ENCODE data around the gene STARD10.

Gene STARD10

DNA sequence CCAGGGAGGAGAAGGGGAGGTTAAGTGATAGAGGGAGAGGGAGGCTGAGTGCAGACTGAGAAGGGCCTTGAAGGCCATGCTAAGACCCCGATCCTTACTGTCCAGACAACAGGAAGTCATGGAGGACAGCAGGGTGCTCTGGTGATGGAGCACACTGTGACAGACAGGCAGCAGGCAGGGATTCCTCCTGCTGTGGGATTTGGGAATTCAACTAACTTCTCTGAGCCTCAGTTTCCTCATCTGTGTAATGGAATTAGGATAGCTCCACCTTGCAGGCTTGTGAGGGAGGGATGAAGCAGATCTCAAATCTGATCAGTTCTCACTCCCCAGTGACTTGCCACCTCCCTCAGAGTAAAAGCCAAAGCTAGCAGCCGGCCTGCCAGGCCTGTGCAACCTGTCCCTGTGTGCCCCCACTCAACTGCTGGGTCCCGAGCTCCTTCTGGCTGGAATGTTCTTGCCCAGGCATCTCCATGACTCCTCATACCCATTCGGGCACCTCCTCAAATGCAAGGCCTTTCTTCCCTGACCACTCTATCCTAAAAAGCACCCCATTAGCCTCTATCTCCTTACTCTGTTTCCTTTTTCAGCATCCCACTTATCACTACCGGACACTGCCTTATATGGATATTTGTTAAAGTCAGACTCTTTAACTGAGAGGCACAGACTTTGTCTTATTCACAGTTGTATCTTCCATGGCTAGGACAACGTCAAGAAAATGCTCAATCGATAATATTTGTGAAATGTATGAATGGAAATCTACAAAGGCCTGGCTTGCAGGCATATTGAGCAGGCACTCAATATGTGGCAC is 51.1 kb downstream of the STARD10 start:
- DNase-seq = no peak

DNA sequence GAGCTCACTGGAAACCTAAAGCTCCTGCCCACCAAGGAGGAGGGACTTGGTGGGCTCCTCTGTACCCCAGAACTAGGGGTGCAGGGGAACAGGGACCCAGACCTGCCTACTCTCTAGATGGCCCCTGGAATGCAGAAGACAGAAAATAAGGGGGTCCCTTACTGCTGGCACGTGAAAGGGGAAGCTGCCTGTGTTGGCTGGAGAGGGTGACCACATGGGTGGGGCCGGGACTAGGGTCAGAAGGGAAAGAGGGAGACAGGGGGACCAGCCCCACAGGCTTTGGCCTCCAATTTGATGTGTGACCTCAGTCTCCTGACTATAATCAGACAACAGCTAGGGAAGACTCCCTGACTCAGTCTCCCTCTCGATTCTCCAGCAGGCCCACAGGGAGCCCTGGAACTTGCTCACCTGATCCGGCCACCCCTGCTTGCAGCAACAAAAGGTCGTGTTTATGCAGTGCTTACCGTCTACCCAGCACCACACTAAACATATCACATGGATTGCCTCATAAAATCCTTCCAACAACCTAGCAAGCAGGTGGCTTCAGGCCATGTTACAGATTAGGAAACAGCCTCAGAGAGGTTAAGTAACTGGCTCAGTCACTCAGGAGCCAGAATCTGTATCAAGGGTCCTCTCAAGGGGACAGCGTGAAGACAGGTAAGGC is 51.9 kb downstream of the STARD10 start:
- DNase-seq = no peak

DNA sequence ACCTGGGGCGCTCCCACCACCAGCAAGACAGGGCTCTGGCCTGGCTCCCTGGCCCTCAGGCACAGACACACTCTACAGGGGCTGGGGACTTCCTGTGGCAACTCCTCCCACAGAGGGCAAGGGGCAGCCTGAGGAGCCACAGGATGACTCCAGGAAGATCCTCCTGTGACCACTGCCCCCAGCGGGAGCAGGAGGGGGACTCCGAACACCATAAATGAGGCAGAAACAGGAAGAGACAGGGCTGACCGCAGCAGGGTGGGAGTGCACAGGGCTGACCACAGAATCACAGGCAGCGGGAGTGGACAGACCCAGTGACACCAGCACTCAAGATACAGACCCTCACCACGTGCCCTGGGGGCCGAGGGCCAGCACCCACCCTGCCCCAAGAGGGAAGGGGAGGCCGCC is 52.4 kb downstream of the STARD10 start:
- DNase-seq = no peak

DNA sequence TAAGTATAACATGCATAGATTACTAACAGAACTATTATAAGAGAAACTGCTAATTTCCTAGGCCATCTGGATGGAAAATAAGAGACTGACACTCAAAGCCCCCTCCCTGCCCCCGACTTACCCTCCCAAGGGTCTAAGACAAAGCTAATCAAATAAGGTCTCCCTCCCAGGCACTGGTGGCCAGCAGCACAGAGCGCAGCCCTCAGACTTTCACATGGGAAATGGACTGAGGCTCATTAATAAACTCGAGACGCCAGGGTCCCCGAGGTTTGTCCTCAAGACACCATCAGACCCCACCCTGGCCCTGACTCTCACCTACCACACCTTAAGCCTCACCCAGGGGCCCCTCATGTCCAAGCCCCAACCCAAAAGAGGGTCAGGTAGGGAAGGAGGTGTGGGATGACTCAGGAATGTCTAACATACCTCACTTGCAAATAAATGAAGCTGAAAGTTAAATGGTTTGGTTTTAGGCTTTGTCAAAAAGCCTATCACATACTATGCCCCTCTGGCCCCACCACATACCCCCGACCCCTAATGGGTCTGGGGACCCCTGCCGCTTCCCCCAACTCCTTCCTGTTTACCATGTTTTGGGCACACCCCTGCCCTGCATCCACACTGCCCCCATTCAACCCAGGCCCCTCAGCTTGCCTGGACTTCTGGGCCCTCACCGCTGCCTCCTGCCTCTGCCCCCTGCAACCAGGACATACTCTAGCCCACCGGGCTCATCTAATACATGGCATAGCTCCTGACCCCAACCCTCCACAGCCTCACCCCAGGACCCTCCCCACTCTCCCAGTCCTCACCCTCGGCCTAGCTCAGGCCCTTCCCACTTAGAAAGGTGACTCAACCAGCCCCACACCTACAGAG is 53.1 kb downstream of the STARD10 start:
- DNase-seq = no peak

DNA sequence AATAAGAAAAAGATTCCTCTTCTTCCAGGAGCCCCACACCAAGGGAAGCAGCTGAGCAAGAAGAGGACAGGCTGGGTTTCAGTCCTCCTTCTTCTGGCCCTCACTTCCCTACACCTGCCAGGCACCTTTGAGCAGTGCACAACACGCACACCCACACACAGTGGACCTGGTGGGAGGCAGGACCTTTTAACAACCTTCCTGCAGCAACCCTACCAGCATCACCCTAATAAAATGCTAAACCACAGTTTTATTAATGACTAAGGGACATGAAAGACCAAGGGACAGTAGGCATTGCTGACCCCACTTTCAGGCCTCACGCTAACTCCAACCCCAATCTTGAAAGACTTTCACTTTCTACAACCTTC is 53.8 kb downstream of the STARD10 start:
- DNase-seq = no peak

DNA sequence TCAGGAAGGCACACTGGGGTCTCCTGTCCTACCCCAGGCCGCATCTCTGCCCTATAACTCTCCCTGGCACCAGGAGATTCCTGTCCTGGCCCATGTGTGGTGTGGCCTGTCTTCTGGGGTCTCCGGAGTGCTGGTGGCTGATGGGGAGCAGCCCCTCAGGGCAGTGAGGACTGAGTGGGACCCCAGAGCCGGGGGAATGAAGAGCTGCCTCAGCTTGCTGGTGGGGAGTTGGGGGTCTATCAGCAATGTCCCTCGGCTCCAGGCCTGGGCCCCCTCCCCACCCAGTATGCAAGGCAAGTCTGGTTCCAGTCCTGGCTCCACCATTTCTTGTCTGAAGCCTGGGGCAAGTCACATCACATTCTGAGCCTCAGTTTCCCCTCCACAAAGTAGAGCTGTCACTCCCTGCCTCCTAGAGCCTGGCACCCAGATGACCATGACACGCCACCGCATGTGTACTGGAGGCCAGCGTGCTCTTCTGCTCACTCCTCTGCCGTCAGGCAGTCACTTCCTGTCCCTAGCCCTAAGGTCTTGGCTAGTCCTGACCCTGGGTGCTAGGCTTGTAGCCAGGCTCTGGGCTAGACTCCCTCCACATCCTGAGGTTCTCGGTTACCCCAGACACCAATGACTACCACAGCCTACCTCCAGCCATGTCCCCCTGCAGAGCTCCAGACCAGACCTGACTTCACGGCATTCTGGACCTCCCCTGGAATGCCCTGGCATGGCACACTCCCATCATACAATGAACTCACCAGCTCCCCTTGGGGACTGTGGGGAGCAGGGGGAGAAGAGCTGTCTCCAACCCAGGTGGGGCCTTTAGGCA is 54.4 kb downstream of the STARD10 start:
- DNase-seq = no peak

DNA sequence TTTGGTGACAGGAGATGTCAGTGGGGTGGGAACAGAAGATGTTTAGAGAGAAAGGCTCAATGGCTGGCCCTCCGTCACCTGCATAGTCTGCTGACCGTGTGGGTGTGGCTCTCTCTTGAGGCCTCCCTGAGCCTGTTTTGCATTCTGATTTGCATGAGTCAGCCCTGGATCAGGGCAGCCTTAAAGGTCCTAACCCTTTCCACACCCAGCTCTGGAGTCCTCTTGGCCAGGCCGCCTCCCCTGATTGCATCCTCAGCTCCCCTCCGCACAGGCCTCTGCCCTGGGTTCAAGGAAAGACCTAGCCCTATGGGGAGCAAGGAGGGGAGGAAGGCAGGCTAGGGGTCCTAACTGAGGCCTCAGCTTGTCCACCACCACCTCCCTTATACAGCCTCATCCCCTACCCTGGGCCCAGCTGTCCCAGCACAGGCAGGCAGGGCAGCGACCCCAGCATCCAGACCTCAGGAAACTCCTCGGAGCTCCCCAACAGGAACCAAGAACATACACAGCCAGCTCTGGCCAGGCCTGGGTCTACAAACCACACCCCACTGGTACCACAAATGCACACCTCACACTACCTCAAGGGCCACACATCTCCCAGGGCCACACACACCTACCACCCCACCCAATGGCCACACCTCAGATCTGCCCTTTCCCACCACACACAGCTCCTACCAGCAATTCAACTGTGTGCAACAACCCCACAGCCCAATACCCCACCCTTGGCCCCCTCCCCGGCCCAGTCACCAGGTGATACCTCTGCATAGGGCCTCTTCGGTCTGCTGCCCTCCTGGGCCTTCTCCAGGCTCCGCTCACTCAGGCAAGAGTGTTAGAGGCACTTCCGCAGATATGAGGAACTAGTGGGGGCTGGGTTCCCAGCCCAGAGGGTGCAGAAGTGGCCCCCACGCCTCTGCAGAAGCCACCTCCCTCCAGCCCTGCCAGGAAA is 55.4 kb downstream of the STARD10 start:
- DNase-seq = no peak

DNA sequence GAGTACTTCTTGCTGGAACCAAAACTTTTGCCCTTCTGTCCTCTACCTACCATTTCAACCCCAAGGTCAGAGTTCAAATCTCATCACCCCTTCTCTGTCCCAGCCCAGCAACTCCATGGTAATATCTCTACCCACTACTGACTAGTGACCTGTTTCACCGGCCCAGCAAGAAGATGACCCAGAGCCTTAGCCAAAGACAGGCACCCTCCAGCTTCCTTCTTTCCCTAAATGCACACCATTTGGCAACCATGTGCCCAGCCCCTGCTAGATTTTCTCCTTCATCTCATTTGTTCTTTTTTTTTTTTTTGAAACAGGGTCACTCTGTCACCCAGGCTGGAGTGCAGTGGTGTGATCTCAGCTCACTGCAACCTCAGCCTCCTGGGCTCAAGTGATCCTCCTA is 56.5 kb downstream of the STARD10 start:
- DNase-seq = no peak

DNA sequence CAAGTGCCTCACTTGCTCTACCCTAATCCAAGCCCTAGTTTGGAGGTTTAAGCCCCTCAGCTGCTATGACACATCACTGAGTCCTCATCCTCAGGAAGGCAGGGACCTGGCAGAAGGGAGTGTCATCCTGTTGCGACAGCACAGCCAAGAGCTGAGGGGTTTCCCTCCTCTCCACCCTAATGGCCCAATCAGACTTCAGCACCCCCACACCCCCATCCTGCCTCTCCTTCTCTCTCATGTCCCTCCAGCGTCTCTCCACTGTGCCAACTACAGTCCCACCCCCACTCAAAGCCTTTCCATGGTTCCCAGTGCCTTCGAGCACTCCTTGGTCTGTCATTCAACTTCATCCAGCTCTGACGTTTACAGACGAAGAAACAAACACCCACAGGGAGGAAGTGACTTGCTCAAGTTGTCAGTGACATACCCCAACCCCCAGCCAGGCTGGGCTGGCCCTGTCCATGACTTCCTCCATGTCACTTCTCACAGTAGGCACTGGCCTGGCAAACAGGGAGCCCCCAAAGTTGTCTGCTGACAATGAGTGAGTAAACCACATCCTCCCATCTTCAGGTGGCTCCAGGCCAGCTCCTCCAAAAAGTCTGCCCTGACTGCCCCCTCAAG is 57.3 kb downstream of the STARD10 start:
- DNase-seq = no peak

DNA sequence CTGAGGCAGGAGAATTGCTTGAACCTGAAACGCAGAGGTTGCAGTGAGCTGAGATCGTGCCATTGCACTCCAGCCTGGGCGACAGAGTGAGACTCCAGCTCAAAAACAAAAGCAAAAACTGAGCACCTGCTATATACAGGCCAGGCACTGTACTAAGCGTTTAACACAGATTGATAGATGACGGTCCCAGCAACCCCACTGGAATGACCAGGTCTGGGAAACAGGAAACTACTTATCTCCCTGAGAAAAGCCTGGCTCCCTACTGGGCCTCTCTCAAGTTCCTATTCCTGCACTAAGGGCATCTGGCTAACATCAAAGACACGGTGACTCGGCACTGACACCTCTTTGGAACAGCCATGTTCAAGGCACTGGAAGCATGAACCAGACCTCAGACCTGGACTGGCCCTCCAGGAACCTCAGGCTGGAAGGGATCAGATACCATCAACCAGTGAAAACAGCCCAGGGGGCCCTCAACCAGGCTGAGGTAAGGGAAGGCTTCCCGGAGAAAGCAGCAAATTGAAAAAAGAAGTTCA is 58.3 kb downstream of the STARD10 start:
- no peak for DNase-seq

DNA sequence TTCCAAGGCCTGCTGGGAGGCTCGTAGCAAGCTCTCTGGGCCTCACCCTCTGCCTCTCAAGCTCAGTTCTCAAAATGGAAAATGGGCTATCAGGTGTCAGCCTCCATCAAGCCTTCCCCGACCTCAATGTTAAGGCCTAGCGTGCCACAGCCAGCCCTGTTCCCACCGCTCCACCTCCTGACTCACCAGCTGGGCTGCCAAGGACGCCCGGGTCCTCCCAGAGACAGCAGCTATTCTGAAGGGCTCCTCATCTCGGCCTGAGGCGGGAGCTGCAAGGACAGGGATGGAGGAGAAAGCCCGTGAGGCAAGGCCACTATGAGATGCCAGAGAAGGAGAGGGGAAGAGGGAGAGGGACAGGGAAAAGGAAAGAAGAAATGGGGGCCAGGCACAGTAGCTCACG is 61.5 kb downstream of the STARD10 start:
- DNase-seq = no peak

DNA sequence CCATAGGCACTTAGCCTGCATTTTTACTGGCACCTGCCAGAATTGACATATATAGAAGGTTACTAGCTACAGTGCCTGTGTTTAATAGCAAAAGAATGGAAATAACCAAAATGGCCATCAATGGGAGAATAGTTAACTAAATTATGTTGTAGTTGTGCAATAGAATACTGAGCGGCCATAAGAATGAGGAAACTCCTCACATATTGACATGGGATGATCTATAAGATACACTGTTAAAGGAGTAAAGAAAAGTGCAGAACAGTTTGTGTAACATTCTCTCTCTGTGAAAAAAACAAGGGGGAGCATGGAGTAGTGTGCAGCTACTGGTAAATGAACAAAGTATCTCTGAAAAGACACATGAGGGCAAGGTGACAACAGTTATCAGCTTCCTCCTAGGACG is 63.1 kb downstream of the STARD10 start:
- DNase-seq = no peak

DNA sequence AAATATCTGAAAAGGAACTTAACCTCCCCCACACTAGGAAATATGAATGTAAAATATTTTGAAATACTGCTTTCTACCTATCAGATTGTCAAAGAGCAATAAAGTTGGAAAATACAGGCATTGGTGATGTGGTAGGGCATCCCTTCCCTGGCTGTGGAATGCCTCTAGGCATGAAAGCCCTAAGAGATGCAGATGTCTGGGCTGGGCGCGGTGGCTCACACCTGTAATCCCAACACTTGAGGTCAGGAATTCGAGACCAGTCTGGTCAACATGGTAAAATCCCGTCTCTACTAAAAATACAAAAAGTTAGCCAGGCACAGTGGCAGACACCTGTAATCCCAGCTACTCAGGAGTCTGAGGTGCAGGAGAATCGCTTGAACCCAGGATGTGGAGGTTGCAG is 63.6 kb downstream of the STARD10 start:
- DNase-seq = no peak

DNA sequence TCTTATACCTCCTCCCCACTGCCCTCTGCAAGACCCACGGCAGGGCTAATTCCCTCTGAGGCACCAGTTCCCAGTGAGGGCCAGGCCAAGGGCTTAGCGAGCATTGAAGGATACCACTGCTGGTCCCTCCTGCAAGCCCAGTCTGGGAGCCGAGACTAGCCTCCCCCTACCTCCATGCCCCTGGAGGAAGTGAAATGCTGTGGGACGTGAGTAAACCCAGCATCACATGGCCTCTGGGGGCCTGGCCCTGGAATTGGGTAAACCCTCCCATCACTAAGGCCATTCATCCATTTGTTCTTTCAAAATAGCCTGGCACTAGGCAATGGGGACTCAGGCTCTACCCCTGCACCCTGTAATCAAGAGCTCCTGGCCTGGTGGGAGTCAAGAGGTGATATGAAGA is 66.3 kb downstream of the STARD10 start:
- no peak for DNase-seq

DNA sequence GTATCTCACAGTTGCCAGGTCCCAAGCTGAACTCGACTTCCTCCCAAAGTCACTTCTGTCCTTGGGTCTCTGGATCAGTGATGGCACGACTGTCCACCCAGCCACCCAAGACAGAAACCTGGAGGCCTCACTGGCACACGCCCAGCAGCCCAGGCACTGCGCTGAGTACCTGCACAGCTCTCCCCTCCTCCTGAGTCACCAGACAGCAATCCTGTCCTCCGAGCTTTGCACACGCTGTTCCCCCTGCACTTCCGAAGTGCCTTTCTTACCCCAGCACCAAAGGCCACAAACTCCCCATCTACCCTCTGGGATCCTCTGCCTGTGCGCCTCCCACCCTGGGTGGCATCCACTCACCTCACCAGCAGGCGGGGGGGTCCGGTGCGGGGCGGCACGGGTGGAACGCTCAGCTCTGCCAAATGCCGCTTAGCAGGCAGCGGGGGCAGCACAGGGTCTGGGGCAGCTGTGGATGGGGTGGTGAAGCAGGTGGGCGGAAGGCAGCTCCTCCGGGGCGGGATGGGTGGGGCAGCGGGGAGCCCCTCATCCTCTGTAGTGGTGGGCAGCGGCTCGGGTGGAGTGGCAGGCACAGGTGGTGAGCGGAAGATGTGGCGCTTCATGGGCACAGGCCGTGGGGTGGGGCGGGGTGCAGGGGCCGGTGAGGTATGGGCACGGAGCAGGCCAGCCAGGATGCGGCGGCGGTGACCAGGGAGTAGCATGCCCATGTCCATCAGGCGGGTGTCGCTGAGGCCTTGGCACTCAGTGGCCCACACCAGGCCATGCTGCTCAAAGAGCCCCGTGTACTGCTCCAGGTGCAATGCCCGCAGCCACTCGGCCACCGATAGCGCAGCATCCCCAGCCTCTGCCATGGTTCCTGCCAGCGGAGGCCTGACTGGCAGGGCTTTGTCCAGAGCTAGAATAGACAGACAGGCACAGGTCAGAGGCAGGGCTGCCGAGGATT is 67.3 kb downstream of the STARD10 start:
- no peak for DNase-seq

DNA sequence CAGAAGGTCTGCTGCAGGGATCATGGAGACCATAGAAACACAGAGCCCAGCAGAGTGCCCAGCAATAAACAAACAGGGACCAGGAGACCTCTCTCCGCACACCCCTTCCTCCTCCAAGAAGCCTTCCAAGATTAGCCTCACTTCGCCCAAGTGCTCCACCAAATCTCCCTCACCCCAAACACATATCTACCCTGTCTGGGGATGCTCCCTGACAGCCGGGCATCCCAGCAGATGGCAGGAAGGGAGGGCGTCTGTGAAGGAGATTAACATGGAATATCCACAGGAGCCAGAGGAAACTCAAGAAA is 68.2 kb downstream of the STARD10 start:
- DNase-seq = no peak

DNA sequence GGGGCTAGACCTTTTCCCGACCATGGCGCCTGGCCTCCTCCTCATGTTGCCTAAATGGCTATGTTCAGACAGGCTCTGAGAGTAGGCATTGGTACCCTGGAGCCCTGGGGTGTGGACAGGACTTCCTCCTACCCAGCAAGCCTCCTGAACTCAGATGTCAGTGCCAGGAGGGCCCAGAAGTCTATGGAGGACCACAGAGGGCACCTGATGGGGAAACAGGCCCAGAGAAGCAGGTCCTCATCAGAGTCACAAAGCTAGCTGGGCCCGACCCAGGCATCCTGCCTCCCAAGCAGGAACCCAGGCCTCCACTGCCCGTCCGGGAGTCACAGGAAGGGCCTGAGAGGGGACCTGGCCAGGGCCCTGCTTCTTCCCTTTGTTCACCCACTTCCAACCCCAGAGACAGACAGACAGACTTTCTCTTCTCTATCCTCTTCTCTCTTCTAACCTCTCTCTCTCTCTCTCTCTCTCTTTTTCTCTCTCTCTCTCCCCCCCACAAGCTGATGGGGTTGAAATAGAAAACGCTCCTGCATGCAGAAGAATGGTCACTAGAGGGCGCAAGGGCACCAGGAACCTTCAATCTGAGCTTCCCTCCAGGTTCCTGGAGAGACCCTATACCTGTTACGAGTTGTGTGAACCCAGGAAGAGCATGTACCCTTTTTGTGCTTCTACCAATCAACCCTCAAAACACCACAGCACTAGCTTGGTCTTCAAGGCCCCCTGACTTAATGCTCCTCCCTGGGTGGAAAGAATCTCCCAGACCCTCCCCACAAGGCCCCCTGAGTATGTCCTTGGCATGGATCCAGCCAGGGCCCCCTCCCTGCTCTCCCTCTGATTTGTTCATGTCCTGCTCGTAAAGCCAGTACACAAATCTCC is 68.8 kb downstream of the STARD10 start:
- DNase-seq = no peak

DNA sequence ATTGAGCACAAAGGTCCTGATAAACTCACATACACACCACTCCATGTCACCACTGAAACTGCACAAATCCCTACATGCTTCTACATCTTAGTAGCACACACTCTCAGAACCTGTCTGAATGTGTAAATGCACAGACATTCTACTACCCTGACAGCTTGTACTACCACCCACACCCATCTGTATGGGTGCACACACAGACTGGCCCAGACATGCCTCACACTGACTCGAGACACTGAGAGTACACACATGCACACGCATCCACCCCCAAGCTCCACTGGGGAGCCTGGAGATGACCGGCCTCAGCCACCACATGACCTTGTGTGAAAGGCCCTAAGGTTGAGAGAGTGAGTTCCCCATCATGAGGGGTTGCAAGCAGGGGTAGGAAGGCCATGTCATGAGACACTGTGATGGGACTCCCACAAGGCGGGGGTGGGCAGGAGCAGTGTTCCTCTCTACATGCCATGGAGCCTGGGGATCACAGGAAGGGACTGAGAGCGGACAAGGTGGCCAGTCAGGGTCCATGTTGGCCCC is 69.8 kb downstream of the STARD10 start:
- DNase-seq = no peak

DNA sequence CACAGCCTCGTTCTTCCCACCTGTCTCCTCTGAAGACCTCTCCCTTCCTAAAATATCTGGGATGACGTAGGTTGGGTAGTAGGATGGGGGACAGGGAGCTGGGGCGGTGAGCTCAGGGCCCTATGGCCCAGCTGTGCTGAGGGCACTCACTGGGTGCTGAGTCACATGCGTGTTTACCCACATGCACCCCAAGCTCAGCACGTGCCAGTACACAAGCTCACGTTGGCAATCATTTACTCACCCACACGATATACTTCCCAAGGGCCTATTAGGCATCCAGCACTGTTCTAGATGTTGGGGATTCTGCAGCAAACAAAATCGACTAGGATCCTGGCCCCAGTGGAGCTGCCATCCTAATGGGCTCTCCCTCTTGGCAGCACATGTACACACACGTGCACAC is 70.3 kb downstream of the STARD10 start:
- no peak for DNase-seq
